ENCODE data around the gene SPATS2.

DNA sequence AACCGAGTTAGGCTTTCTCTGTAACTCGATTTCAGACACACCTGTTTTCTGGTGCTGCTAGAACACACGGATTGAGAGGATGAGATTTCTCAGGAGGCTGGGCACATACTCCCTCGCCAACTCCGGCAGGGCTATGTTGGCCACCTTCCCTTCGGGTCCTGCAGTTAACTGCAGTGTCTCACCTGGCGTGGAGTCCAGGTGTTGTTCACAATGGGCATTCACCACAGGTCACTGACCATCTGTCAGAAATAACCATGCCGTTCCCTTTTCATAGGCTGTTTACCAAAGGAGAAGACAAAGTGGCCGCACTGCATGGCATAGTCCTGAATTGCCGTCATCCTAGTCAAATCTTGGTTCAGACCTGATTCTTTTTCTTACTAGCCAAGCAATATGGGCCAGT is 166.1 kb downstream of the SPATS2 start:
- no peak for TF ChIP-seq POLR2A (IDR thresholded peaks at IDR 0.05; ENCODE audit: borderline replicate concordance, extremely low read depth, insufficient read depth, insufficient read length)
- TF ChIP-seq POLR2AphosphoS5 (IDR thresholded peaks at IDR 0.05; ENCODE audit: low read depth, low read length): no peak
- TF ChIP-seq, protein P1, sequence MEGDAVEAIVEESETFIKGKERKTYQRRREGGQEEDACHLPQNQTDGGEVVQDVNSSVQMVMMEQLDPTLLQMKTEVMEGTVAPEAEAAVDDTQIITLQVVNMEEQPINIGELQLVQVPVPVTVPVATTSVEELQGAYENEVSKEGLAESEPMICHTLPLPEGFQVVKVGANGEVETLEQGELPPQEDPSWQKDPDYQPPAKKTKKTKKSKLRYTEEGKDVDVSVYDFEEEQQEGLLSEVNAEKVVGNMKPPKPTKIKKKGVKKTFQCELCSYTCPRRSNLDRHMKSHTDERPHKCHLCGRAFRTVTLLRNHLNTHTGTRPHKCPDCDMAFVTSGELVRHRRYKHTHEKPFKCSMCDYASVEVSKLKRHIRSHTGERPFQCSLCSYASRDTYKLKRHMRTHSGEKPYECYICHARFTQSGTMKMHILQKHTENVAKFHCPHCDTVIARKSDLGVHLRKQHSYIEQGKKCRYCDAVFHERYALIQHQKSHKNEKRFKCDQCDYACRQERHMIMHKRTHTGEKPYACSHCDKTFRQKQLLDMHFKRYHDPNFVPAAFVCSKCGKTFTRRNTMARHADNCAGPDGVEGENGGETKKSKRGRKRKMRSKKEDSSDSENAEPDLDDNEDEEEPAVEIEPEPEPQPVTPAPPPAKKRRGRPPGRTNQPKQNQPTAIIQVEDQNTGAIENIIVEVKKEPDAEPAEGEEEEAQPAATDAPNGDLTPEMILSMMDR (IDR thresholded peaks at IDR 0.05 in 2 of 3, conservative IDR thresholded peaks at IDR 0.05 in 1 of 3; ENCODE audit: borderline replicate concordance in 1 of 3, insufficient read depth in 1 of 3, low read depth in 2 of 3, low read length in 2 of 3): no peak
- no peak for TF ChIP-seq RAD21 (IDR thresholded peaks at IDR 0.05; ENCODE audit: low read depth)
- no peak for TF ChIP-seq EZH2phosphoT487 (IDR thresholded peaks at IDR 0.05; ENCODE audit: borderline replicate concordance)
- TF ChIP-seq ZNF274 (IDR thresholded peaks at IDR 0.05; ENCODE audit: low read depth, low read length): no peak
- no peak for TF ChIP-seq SP1 (IDR thresholded peaks at IDR 0.05; ENCODE audit: low read depth)
- TF ChIP-seq SIN3A (IDR thresholded peaks at IDR 0.05; ENCODE audit: low read depth): no peak
- TF ChIP-seq ELF1 (IDR thresholded peaks at IDR 0.05; ENCODE audit: borderline replicate concordance, low read depth): no peak
- no peak for TF ChIP-seq EZH2 (IDR thresholded peaks at IDR 0.05)
- TF ChIP-seq, protein P2, sequence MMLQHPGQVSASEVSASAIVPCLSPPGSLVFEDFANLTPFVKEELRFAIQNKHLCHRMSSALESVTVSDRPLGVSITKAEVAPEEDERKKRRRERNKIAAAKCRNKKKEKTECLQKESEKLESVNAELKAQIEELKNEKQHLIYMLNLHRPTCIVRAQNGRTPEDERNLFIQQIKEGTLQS (IDR thresholded peaks at IDR 0.05): no peak
- TF ChIP-seq CEBPB (IDR thresholded peaks at IDR 0.05; ENCODE audit: low read depth): no peak
- no peak for TF ChIP-seq TCF7L2 (IDR thresholded peaks at IDR 0.05; ENCODE audit: borderline replicate concordance, extremely low read depth, insufficient read depth, insufficient read length)
- TF ChIP-seq EGR1 (IDR thresholded peaks at IDR 0.05; ENCODE audit: low read depth): no peak
